AML-193 (cell line): ENCODE results near the gene VKORC1.

Source experiments
- DNase-seq, 2 experiments: peaks; one replicate each; lab custom pipeline; 2025; lab: John Stamatoyannopoulos, UW

VKORC1 gene

DNA sequence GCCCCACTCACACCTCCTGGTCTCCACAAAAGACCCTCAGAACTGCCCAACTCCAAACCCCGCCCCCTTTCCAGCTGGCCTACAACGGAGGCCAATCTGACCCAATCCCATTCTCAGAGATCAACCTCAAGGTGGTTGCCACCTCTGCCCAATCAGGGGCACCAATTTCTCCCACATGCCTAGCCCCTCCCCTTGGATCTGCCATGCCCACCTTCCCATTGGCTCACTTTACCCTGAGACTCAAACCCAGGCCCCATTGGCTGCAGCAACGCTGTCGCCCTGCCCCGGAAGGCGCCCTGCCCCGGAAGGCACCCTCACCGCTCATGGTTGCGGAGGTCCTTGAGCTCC lies 31.1 kb downstream of the VKORC1 start:
- DNase-seq, result no peak

DNA sequence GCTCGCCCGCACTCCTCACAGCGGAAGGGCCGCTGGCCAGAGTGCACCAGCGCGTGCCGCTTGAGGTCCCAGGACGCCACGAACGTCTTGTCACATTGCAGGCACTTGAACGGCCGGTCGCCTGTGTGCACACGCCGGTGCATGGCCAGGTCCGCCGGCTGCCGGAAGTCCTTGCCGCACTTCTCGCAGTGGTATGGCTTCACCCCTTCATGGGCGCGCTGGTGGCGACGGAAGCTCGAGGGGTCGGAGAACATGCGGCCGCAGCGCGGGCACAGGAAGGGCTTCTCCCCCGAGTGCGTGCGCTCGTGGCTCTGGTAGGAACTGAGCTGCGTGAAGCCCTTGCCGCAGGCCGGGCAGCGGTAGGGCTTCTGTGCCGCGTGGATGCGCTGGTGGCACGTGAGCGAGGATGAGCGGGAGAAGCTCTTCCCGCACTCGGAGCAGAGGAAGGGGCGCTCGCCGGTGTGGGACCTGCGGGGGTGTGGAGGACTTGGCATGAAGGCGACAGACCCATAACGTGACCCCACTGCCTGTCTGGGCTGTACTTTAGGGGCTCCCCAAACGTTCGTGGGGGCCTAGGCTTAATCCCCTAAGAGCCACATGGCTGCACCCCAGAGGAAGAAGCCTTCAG lies 32.7 kb downstream of the VKORC1 start:
- DNase-seq, result no peak

DNA sequence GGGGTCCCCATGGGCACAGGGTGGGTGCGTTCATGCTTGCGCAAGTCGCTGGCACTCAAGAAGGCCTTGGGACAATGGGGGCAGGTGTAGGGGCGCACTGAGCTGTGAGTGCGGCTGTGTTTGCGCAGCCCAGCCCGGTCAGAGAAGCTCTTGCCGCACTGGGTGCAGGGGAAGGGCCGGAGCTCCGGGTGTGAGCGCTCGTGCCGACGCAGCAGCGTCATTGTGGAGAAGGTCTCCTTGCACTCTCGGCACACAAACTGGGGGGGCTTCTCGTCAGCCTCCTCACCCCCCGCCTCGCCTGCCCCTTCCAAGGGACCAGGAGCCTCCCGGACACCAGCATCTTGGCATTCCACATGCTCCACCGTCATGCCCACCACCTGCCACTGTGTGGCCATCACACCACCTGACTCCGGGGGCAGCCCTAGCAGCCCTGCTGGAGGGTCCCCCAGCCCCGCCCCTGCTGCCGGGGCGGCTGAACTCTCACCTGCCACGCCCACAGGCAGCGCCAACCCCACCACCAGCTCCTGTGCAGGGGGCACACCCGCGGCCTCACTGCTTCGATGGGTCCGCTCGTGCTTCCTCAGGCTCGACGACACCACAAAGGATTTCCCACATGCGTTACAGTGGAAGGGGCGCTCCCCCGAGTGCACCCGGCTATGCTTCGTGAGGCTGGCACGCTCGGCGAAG lies 33.3 kb downstream of the VKORC1 start:
- DNase-seq, result no peak

DNA sequence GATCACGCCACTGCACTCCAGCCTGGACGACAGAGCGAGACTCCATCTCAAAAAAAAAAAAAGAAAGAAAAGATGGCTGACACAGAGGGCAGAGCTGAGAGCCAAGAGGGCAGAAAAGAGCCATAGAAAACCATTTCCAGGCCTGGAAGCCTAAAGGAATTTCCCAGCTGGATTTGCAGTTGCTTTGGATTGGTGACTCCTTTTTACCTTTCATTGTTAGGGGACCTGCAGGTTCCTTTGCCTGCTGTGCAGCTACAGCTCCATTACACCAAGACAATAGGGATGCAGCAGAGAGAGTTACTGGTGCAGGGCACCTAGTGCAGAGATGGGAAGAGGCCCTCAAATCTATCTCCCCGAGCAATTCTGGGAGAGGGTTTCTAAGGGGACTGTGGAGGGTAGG lies 39.0 kb downstream of the VKORC1 start:
- DNase-seq, result no peak

DNA sequence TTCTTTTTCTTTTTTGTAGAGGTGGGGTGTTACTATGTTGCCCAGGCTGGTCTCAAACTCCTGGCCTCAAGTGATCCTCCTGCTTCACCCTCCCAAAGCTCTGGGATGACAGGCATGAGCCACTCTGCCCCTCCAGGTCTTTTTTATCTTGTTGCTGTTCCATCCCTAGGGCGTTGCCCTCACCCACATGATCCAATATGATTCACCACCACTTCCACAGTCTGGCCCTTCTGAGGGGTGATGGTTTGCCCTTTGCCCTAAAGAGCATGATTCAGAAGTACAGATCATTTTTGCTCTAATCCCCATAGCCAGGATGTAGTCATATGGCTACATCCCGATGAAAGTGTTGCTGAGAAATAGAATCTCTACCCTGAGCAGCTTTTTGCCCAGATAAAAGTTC lies 42.5 kb downstream of the VKORC1 start:
- DNase-seq, result no peak

DNA sequence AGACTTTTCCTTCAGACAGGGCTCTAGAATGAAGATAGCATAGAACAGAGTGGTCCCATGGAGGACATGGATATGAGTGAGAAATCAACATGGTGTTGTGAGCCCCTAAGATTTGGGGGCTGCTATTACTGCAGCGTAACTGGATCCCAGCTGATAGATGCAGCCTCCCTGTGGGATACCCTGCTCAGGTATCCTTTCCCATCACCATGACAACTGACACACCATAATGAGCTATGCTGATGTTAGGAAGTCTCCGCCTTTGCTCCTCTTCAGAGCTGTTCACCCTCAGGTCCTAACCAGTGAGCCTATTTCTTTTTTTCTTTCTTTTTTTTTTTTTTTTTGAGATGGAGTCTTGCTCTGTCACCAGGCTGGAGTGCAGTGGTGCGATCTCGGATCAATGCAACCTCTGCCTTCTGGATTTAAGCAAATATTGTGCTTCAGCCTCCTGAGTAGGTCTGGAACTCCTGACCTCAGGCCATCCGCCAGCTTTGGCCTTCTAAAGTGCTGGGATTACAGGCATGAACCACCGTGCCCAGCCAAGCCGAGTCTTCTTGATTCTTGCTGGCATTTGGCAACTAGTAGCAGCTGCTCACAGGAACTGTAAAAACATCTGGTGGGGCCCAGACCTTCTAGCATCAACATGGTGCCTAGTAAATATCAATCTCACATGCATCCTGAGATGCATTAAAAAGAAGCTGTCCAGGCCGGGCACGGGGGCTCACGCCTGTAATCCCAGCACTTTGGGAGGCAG lies 44.1 kb downstream of the VKORC1 start:
- DNase-seq, result no peak

DNA sequence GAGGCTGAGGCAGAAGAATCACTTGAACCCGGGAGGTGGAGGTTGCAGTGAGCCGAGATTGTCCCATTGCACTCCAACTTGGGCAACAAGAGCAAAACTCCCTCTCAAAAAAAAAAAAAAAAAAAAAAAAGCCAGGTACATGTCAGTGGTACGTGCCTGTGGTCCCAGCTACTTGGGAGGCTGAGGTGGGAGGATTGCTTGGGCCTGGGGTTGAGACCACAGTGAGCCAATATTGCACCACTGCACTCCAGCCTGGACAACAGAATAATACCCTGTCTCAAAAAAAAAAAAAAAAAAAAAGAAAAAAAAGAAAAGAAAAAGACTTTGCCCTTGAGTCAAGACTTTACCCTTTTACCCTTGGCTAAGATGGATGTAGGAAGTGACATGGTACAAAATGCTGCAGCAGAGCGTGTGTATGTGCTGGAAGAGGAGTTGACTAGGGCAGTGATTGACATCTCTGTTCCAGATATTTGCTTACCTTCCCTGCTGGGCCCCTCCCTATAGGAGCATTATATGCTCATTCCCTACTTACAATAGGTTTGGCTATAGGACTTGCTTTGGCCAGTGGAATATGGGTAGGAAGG lies 50.6 kb downstream of the VKORC1 start:
- DNase-seq, result no peak

DNA sequence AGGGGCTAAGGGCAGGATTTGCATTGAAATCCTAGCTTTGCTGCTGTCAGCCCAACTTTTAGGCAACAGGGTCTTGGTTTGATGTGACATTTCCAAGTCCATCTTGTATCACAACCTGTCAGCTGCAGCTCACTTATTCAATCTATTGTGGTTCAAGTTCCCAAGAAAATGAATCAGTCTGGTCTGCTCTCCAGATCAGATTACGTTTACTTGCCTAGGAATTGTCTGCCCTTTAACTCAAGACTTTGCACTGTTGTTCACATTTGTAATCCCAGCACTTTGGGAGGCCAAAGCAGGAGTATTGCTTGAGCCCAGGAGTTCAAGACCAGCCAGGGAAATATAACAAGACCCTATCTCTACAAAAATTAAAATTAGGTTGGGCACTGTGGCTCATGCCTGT lies 51.2 kb downstream of the VKORC1 start:
- no peak for DNase-seq

DNA sequence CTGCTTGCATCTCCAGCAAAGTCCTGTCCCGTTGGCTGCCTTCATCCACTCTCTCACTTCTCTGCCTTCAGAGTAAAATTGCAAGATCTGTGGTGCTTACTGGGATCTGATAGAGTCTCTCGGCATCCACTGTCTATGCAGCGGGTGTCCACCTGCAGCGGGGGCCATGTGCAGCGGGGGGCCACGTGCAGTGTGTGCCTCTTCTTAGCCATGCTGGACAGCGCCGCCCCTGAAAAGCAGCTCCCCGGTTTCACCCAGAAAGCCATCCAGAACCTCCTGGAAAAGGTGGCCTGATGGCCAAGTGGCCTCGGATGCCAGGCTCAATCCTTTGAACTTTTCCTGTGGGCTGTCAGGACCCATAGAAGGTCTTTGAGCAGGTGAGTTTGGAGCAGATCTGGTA lies 51.7 kb downstream of the VKORC1 start:
- no peak for DNase-seq
